Keratinocyte (primary cell): ENCODE results near the gene MRPL44.

Source experiments
- CTCF ChIP-seq, 3 experiments: IDR thresholded peaks in 1 of 3; conservative IDR thresholded peaks in 1 of 3; optimal IDR thresholded peaks in 1 of 3; 2 replicates in 2 of 3; 3 replicates in 1 of 3; pipeline versions ENCODE3 to v1.5.1; 2011; ENCODE audit warnings: low read length in 3 of 3, mild to moderate bottlenecking in 3 of 3, moderate library complexity in 2 of 3, control low read depth in 1 of 3, inconsistent platforms in 1 of 3; ENCODE audit not compliant: insufficient read depth in 2 of 3; ENCODE audit errors: extremely low read depth in 1 of 3
- EZH2 ChIP-seq: IDR thresholded peaks from one replicate; pipeline ENCODE4 v1.6.1; 2012; ENCODE audit warnings: inconsistent platforms, mild to moderate bottlenecking, low read length, moderate library complexity

- no peak for TF ChIP-seq CTCF (optimal IDR thresholded peaks at IDR 0.05 in 1 of 3, IDR thresholded peaks at IDR 0.05 in 1 of 3, conservative IDR thresholded peaks at IDR 0.05 in 1 of 3; ENCODE audit: extremely low read depth in 1 of 3, insufficient read depth in 2 of 3, low read length in 3 of 3)
- TF ChIP-seq EZH2 = no peak
Observed at GRCh38 chr2:223997938-223998337, 40.7 kb downstream of the MRPL44 start.
